Cerebellar cortex (tissue), 1 donor: ENCODE data around the gene MDFIC.

Experiments used
- DNase-seq: peaks from one replicate; pipeline ENCODE4 v3.0.0-alpha.2; 2015; ENCODE audit warnings: low spot score

The MDFIC gene

DNA sequence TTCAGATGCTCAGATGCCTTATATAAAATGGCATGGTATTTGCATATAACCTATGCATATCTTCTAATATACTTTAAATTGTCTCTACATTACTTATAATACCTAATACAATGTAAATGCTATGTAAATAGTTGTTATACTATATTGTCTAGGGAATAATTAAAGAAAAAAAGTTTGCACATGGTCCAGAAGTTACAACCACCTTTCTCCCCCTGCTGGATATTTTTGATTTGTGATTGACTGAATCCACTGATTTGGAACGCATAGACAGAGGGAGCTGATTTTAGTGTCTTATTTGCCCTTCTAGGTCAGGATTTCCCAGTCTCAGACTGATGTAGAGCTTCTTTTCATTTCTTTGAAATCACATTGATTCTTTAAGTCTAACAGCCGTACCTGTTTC lies 31.8 kb downstream of the MDFIC start:
- DNase-seq, result no peak

- no peak for DNase-seq
These were observed 34.8 kb downstream of the MDFIC start for GRCh38 chr7:114956702-114957101.

- DNase-seq, result no peak
These were observed 35.5 kb downstream of the MDFIC start for GRCh38 chr7:114957444-114957843.

- DNase-seq, result no peak
These were observed 38.0 kb downstream of the MDFIC start for GRCh38 chr7:114959931-114960330.

DNA sequence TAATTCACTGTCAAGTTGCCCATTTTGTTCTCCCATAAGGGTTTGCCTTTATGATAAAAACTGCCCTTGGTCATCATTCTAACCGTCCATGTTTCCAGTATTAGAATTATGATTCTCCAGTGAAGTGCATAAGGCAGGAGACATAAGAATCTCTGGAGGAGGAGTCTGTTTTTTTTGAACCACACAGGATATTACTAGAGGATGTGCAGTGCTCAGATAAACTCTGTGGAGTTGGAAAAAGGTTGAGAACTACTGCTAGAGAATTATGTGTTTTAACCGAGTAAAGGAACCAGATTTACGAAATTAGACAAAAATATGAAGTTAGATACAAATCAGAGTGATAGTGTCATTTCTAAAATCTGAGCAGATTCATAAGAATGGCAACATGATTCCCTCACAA lies 40.5 kb downstream of the MDFIC start:
- DNase-seq, result no peak

- no peak for DNase-seq
These were observed 44.3 kb downstream of the MDFIC start for GRCh38 chr7:114966156-114966555.

DNA sequence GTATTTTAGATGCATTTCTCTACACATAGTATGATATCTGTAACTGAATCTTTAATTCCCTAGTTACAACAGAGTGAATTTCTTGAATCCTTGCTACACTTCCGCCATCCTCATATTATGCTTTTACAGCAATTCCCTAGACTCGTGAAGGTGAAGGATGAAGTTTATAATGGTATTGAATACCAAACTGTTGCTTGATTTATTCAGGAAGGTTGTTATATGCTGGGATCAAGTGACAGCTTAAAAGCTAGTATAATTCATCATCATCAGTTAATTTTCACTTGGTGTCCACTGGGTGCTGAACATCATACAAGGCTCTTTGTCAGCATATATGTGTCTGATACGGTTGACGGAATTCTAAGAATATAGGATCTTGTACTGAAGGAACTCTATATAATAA lies 47.2 kb downstream of the MDFIC start:
- no peak for DNase-seq

DNA sequence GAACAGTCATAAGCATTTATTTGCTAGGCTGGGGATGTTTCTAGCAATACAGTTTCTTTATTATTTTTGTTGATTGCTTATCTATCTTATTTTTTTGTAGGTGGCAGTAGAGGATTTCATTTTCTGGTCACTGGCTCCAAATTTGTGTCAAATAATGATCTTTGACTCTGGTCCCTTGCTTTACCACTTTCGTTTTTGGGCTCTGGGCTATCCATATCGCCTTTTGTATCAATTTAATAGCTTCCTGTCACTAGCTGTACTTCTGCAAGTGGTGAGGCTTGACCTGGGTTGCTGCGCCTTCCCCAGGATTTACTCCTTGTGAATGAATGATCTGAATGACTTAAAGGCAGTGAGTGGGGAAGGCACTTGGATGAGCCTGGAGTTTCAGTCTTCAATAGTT lies 48.4 kb downstream of the MDFIC start:
- no peak for DNase-seq

DNA sequence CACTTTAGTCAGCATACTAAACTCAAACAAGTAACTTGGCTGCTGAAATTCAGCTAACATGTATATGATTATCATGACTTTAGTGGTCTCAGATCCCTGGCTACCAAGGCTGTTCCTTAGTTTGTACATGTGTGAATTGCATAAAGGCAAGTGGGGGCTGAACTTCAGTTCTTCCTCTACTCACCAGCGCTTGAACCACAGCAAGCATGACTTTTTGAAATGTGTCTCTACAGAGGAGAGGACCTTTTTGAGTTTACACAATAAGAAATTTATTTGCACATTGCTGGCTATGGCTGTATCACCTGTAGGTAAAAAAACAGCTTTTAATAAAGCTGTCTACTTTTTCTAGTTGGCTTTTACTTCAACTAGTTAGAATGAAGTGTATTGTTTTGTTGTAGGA lies 48.8 kb downstream of the MDFIC start:
- no peak for DNase-seq

- no peak for DNase-seq
These were observed 50.7 kb downstream of the MDFIC start for GRCh38 chr7:114972567-114972966.

DNA sequence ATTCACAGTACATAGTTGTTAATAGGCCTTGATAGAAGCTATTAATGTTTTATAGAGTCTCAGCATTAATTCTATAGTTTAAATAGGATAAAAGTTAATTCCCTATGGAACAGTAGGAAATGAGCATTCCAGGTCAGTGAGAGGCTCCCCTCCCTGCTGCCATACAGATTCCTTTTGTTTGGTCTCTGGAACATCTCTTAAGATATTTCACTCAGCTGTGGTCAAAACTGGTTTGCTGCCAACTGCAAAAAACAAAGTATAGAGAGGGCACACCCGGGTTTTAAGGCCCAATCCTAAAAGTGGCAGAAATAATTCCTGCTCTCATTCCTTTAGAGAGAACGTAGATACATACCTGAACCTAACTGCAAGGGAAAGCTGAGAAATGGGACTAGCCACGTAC lies 51.3 kb downstream of the MDFIC start:
- no peak for DNase-seq

- DNase-seq, result no peak
These were observed 53.5 kb downstream of the MDFIC start for GRCh38 chr7:114975401-114975800.

DNA sequence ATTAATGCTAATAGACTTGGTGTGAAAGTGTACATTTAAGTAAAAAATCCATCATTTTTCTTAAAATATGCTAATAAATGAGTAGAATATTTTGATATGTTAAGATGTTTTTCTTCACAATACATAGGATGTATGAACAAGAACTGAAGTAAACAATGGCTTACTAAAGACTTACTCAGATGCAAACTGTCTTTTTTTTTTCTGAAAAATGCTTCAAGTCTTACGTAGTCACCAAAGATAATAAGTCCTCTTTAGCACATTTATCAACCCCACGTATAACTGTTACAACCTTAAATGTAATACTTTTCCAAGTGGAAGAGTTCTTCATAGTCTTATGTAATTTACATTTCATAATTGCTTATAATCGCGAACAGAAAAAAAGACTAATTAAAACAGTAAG lies 54.8 kb downstream of the MDFIC start:
- DNase-seq, result no peak

GRCh38 chr7:114977277-114977676 lies 55.4 kb downstream of the MDFIC start:
- no peak for DNase-seq

GRCh38 chr7:114979388-114979787 lies 57.5 kb downstream of the MDFIC start:
- DNase-seq, result no peak

DNA sequence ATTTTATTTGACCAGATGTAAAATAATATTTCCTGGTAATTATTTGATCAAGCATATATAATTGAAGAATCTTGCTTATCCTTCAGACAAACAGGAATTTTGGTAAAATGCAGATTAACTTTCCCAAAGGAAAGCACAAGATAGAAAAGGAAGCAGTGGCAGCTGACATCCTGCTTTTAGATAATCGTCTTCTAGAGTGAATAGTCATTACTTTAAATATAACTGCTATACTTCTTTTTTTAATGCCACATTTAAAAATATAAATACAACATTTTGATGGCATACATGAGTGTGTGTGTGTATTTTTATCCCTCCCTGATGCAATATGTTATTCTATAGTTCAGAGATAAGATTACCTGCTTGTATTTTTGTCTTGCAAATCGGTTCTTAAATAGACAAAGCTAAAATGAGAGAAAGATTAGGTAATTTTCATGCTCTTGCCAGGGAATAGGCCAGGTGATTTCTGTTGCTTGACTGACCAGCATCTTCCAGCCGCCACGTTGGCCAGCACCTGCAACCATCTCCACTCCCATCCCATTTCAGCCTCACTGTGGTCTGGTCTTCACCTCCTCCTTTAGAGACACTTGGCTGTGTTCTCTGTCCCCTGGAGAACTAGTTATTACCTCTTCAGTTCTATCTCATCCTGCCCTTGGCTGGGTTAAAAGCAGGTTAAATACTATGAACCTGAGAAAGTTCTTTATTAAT lies 58.1 kb downstream of the MDFIC start:
- no peak for DNase-seq

DNA sequence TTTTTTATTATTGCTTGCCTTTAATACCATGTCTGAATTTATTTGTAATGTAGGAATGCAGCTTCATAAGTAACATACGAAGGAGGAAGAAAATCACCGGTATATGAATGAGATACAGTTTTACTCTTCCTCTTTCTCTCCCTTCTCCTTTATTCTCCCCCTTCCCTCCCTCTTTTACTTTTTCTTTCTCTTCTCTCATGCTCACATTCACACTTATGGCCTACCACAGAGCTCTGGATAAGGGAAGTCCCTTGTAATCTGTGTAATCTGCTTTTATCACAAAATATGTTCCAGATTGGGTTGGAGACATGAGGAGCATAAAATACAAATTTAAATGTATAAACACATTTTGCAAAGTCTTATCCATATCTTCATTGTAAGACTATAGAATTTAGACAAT lies 59.4 kb downstream of the MDFIC start:
- no peak for DNase-seq

DNA sequence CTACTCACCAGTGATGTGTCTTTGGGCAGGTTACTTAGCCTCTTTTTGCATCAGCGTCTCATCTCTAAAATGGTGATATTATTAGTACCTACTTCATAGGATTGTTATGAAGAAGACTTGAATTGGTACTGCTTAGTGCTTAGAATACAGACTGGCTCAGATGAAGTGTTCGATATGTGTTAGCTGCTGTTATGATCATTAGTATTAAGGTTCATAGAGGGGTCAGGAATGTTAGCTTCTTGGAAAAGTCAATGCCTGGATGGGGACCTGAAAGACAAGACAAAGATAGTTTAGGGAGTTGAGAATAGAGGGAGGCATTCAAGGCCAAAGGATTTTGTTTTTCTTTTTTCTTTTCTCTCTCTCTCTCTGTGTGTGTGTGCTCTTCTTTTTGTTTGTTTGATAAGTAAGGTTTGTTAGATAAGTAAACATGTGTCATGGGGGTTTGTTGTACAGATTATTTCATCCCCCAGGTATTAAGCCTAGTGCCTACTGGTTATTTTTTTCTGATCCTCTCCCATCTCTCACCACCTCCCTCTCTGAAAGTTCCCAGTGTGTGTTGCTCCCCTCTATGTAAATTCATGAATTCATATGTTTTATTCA lies 63.3 kb downstream of the MDFIC start:
- no peak for DNase-seq

GRCh38 chr7:114986190-114987180 lies 64.6 kb downstream of the MDFIC start:
- no peak for DNase-seq

DNA sequence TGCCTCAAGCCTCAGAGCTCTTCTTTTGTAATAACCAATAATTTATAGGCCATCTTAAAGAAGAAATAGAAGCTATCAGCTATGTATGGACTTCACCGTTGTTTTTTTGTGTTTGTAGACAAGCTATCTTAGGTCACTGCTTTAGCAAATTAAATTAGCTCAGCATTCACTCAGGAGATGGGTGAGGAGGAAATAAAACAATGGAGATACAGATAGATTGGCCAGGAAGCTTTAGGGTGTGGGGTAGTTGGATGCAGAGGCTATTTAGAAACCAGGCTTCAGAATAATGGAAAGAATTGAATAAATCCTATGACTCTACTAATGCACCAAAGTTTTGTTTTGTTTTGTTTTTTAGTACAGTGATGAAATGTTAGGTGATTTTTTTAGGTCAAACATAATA lies 66.1 kb downstream of the MDFIC start:
- no peak for DNase-seq

- no peak for DNase-seq
These were observed 67.0 kb downstream of the MDFIC start for GRCh38 chr7:114988755-114989375.

DNA sequence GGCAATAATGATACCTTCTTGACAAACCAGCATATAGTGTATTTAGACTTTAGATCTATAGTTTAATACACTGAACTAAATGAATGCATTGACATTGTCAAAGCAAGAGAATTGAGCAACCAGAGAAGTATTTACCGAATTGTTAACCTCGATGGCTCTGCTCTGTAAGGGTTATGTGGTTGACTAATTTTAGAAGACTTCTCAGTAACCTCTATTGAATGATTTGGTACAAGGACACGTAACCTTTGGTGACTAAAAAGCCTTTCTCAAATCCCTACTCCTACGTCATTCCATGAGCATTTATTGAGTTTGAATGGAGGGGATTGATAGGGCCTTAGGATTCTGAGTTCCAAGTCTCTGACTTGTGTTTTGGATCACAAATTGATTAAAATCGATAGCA lies 67.6 kb downstream of the MDFIC start:
- DNase-seq, result no peak
